CD4-positive, alpha-beta T cell treated with Interleukin-4 for 4 hours (primary cell): Measurements from ENCODE around the gene OBSL1.
A peak's percentile ranks its signal among the peaks of the same experiment; 100 is the strongest.

Experiments used
- DNase-seq: peaks from one replicate; pipeline ENCODE4 v3.0.0-alpha.2; 2020

Gene OBSL1

DNA sequence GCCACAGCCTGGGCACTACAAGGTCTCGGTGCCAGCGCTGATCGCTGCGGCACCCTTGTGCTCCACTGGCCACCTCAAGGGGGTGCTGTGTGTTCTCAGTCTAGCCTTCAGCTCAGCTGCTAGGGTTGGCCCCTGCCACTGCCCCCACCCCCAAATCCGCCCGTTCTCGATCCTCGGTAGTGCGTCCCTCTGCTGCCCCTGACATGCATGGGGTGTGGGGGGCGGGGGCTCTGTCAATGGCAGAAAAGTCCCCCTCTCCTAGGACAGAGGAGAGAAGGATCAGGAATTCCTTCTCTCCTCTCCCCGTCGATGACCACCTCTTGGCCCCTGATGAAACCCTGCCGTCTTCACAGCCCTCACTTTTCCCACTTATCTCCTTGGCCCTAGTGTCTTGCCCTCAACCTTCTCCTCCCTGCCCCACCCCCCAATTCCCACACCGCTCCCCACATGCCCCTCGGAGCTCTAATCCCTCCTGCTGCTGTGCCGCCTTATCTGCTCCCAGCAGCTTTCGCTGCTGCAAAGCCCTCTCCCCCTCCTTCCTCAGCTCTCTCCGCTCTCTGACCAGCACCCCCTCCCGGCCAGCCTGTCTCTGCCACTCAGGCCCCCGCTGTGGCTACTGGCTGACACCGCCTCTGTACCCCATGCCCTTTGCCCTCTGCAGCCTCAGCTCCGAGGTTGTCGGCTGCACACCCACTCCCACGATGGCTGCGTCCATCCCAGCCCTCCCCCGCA, 61.4 kb downstream of the OBSL1 start:
- peak; percentile 22 for DNase-seq

DNA sequence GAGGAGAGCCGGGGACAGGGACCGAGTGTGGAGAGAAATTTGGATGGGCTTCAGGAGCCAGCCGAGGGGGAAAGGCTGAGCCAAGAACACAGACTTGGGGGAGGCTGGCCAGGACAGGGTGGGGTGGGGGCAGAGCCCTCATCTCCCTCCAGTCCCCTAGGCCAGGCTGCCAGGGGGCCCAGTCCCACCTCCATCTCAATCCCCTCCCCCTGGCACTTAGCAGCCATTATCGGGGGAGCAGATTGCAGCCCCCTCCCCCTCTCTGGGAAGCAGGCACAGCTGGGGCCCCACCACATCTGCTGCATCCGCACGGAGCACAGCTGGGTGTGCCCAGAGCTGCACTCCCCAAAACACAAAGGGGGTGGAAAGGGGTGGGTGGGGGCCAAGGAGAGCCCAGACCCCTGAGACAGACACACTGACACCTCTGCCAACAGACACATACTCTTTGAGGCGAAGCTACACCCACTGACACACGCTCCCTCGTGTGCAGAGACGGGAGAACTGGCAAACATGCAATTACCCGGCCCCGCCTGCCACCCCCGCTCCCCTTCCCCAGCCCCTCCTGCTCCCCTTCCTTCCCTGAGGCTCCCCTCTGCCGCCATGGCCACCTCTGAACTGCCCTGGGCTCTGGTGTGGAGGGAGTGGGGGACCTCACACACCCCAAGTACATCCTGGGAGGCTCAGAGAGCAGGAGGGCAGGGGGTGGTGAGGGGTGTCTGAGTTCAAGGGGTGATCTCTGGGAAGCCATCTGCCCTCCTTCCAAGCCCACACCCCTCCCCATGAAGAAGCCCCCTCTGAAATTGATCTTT, 62.2 kb downstream of the OBSL1 start:
- DNase-seq = no peak

DNA sequence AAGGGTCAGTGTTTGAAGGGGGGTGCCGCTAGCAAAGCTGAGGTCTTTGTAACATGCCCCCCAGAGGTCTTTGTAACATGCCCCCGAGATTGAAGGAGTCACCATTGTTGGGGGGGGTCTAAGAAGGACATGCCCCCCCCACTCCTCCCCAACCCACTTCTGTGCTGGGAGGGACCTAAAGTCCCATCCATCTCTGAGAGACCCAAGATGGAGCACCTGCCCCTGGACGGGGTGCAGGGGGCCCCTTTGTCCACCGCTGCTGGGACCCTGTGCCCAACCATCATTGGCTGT, 63.0 kb downstream of the OBSL1 start:
- no peak for DNase-seq

DNA sequence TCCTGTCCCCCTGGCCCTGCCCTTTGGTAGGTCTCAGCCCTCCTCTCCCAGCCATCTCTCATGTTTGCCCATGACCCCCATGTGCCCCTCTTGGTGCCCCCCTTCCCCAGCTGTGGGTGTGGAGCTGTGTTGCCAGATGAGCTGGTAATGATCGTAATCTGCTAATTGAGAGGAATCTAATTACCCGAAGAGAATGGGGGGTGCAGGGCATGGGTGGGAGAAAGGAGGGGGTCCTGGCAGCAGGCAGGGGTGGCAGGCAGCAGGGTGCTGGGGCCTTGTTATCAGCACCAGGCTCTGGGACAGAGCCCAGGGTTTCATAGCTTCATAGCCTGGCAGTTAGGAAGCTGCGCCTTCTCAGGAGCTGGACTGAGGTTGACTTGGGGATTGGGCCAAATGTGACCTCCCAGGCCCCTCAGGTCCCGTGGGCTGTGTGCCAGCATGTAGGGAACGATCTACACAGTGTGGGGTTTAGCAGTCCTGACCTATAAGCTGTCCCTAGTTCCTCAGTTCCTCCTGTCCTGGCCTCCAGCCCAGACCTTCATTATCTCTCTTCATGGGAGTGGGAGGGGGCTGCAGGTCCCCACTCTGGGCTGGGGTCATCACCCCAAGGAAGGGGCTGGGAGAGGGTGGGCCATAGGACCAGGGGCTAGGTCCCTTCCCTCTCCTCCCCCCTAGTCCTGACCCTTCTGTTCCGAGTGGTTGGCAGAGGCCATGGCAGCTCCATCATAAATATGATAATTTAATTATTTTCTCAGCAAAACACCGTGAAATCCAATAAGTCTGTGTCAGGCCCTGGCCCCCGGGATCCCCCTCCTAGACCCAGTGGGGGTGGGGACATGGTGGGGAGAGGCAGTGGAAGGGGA, 63.5 kb downstream of the OBSL1 start:
- DNase-seq = no peak

DNA sequence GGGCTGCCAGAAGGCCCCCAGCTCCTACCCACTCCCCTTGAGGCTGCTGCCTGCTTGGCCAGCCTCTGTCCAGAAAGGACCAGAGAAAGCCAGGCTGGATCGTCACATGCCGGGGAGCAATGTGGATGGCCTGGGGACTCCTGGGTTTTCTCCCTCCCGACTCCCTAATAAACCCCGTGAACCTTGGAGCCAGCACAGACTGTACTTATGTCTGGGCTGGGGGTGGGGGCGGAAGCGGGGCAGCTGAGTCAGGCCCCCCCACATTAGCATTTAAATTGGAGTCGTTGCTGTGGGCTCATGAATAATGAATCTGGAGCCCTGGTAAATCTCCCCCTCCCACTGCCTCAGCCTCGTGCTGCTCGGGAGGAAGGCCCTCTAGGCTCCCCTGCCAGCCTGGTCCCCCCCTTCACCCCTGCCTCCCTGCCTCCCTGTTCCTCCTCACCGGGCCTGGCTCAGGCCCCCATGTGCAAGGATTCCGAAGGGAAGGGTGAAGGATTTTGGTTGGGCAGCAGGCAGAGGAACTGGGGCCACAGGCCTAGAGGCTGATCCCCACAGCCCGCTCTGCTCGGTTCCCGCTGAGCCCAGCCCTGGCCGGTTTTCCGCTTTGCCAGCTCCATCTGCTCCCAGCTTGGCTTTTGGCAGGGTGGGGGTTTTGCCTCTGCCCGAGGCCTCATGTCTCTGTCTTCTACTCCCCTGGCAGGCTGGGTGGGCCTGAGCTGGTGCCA, 64.4 kb downstream of the OBSL1 start:
- DNase-seq = no peak

DNA sequence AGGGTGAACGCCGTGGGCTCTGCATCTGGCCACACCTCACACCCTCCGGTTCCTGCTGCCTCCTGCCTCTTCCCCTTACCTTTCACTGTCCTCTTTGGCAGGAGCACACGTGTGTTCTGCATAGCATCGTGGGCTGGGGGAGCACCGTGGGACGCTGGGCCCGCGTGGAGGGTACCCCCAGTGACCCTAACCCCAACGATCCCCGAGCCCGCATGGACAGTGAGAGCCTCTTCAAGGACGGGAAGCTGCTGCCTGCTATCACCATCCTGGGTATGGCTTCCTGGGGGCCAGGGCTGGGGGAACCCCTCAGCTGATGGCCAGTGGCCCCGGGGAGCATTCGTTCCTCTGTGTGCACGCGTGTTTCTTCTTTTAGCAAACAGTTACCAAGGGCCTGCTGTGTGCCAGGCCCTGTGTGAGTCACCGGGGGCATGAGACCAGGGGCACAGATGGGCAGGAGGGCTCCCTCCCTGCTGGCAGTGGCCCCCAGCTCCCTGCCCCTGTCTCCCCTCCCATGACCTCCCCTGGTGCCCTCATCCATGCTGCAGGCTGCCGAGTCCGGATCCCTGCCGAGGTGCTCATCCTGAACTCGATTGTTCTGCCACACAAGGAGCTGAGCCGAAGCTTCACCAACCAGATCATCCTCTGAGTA, 65.1 kb downstream of the OBSL1 start:
- no peak for DNase-seq

DNA sequence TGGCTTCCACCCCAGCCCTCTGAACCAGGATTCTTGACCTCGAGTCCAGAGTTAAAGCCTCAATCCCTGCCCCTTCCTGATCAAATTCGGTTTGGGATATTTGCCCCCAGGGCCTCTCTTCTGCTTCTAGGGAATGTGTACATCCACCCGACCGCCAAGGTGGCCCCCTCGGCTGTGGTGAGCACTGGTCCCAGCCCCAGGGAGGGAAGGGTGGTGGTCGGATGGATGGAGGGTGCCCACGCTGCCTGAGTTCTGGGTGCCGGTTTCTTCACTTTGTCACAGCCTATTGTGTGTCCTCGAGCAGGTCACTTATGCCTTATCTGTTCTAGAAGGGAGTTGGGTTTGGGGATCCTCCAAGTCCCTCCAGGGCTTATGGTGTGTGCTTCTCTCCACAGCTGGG, 65.8 kb downstream of the OBSL1 start:
- DNase-seq = no peak

DNA sequence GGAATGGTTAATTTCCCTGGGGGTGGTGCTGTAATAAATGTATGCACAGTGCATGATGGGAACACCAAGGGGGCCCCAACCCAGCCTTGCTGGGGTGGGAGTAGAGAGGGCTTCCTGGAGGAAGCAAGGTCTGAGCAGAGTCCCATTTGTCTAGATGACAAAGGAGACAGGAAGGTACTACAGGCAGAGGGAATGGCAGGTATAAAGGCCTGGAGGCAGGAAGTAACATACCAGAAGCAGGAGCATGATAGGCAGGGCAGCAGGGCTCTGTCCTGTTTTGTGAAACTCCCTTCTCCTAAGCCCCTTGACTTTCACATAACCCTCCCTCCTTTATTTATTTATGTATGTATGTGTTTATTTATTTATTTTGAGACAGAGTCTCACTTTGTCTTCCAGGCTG, 68.7 kb downstream of the OBSL1 start:
- DNase-seq = no peak

DNA sequence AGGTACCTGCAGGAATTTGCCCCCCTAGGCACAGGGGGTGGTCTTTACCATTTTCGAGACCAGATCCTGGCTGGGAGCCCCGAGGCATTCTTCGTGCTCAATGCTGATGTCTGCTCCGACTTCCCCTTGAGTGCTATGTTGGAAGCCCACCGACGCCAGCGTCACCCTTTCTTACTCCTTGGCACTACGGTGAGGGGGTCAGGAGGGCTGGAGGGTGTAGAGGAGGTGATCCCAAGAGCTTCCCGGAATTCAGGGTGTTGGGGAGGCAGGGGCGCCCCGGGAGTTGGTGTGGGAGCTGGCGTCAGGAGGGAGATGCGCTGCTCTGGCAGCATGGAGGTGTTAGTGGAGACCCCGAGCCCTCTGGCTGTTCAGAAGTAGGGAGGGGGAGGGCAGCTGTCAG, 69.5 kb downstream of the OBSL1 start:
- no peak for DNase-seq
